IMR-90 (cell line): ENCODE results near the gene LRRC26.

Experiments
- BHLHE40 ChIP-seq: fragments of 150-350 bp; IDR thresholded peaks from 2 replicates; pipeline ENCODE4 v1.6.1; 2016; ENCODE audit warnings: mild to moderate bottlenecking, low read depth, low read length
- CHD1 ChIP-seq: IDR thresholded peaks from 2 replicates; pipeline ENCODE4 v1.6.1; 2012; ENCODE audit warnings: low read depth, low read length, improper control_type of control experiment
- CTCF ChIP-seq: conservative IDR thresholded peaks from 2 replicates; pipeline ENCODE4 v1.5.1; 2012; ENCODE audit warnings: mild to moderate bottlenecking, low read depth, low read length, improper control_type of control experiment
- POLR2A ChIP-seq: IDR thresholded peaks from 2 replicates; pipeline ENCODE4 v1.6.1; 2012; ENCODE audit warnings: mild to moderate bottlenecking, low read depth, low read length

- TF ChIP-seq CTCF (no peak), POLR2A (no peak), CHD1 (no peak), BHLHE40 (no peak)
These were observed 43.1 kb downstream of the LRRC26 start for GRCh38 chr9:137126786-137127185.
